Suprapubic skin (tissue), 4 donors: Measurements from ENCODE around the gene BCCIP.

Experiments
- POLR2A ChIP-seq, 2 donors: fragments of 450-650 bp; IDR thresholded peaks; one replicate each; pipeline ENCODE4 v1.6.1; 2017; ENCODE audit warnings: antibody characterized with exemption in 2 of 2, mild to moderate bottlenecking in 2 of 2, moderate library complexity in 2 of 2
- POLR2AphosphoS5 ChIP-seq, 3 donors: sonication (generic); formaldehyde crosslinking; IDR thresholded peaks; one replicate each; pipeline ENCODE4 v1.6.1; 2017; ENCODE audit warnings: antibody characterized with exemption in 3 of 3
- TF ChIP-seq, protein P1 (sequence below), 2 donors: fragments of 200-600 bp in 1 of 2; fragments of 450-650 bp in 1 of 2; sonication (generic) in 1 of 2; IDR thresholded peaks; one replicate each; pipeline ENCODE4 v1.5.1; 2016 to 2019; ENCODE audit warnings: antibody characterized with exemption in 2 of 2, mild to moderate bottlenecking in 1 of 2, moderate library complexity in 1 of 2

DNA sequence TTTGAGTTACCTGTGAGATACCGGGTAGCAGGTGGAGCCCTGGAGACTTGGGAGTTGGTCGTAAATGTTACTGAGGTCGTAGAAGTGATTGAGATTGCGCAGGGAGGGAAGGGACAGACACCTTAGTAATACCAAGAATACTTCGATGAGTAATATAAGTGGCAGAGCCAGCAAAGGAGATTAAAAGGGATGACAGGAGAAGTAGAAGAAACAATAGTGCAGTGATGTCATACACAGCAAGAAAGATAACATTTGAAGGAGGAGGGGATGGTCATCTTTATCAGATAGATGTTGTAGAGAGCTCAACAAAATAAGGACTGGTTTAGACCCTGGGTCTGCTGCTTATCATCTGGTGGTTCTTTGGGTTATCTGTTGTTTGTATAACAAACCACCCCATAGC, 5.0 kb downstream of the BCCIP start:
- TF ChIP-seq, protein P1, sequence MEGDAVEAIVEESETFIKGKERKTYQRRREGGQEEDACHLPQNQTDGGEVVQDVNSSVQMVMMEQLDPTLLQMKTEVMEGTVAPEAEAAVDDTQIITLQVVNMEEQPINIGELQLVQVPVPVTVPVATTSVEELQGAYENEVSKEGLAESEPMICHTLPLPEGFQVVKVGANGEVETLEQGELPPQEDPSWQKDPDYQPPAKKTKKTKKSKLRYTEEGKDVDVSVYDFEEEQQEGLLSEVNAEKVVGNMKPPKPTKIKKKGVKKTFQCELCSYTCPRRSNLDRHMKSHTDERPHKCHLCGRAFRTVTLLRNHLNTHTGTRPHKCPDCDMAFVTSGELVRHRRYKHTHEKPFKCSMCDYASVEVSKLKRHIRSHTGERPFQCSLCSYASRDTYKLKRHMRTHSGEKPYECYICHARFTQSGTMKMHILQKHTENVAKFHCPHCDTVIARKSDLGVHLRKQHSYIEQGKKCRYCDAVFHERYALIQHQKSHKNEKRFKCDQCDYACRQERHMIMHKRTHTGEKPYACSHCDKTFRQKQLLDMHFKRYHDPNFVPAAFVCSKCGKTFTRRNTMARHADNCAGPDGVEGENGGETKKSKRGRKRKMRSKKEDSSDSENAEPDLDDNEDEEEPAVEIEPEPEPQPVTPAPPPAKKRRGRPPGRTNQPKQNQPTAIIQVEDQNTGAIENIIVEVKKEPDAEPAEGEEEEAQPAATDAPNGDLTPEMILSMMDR (IDR thresholded peaks at IDR 0.05) = no peak
- TF ChIP-seq POLR2A (IDR thresholded peaks at IDR 0.05) = no peak
- TF ChIP-seq POLR2AphosphoS5 (IDR thresholded peaks at IDR 0.05) = no peak
